GM21786 (cell line): ENCODE data around the gene ASPN.

ENCODE experiments used
- ATAC-seq: cut with Tn5 transposase; IDR thresholded peaks from one replicate; pipeline ENCODE4 v1.9.1; 2021; ENCODE audit not compliant: unreplicated experiment

Gene ASPN

DNA sequence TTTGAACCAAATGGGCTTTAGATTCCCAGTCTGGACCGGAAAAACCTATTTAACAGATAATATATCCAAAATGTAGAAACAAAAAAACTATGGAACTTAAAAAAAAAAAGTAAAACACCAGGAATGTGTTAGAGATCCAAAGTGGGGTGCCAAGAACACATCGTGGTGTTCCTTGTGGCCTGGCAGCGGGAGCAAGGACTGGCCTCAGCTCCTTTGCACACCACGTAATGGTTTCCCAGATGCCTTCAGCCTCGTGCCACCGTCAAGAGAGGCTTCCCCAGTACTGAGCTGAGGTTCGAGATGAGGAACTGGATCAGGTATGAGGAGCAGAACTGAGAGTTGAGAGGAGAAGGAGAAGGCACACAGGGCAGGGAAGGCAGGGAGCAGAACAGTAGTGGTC is 3.5 kb downstream of the ASPN start:
- ATAC-seq = no peak

DNA sequence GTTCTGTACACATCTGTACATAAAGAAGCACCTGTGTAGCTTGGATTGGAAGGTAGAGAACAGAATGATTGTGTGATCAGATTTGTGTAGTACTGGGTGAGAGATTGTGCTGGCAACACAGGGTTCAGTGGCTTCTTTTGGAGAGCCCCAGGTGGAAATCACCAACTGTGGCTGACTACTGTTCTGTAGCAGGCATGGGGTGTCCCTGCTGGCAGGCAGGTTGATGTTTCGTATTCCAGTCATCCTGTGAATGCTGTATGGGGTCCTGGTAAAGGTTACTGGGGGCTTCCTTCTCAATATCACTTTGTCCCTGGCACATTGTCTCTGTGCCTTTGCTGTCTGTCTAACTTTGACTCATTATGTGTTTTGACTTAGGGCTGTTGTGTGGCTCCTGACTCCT is 5.3 kb downstream of the ASPN start:
- ATAC-seq = no peak

DNA sequence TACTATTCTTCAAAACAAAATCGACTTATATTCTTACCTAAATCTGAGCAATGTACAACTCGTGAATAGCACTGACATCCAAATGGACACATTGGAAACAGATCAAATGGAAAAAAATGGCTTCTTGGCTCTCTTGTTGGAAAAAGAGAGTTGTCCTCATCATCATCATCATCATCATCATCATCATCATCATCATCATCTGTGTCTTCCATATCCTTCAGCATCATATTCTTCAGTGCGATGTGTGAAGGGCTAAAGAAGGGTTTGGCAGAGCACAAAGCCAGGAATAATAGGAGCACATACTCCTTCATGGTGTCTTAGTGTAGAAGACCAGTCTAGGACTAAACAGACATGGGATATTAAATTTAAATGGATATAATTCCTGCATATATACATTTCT is 7.7 kb downstream of the ASPN start:
- no peak for ATAC-seq

- no peak for ATAC-seq
Measured at GRCh38 chr9:92468206-92468605, 14.1 kb downstream of the ASPN start.

- ATAC-seq = no peak
Measured at GRCh38 chr9:92467511-92467910, 14.8 kb downstream of the ASPN start.

- ATAC-seq = no peak
Measured at GRCh38 chr9:92467041-92467440, 15.3 kb downstream of the ASPN start.

- ATAC-seq = no peak
Measured at GRCh38 chr9:92463984-92464383, 18.3 kb downstream of the ASPN start.

- ATAC-seq = no peak
Measured at GRCh38 chr9:92463387-92463786, 18.9 kb downstream of the ASPN start.

DNA sequence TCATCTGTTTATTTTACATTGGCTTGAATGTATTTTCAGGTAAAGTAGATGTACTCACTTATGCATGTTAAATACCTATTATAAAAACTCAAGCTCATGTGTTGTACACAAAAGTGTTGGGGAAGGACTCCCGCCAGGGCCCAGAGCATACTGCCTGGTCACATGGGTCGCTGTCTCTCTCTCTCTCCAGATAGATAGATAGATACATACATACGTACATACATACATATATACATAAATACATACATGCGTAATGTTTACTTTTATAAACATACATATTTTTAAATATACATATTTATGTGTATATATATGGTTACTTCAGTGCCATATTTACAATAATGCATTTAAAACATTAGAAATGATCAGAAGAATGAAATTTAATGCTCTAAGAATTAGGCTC is 24.7 kb downstream of the ASPN start:
- no peak for ATAC-seq

DNA sequence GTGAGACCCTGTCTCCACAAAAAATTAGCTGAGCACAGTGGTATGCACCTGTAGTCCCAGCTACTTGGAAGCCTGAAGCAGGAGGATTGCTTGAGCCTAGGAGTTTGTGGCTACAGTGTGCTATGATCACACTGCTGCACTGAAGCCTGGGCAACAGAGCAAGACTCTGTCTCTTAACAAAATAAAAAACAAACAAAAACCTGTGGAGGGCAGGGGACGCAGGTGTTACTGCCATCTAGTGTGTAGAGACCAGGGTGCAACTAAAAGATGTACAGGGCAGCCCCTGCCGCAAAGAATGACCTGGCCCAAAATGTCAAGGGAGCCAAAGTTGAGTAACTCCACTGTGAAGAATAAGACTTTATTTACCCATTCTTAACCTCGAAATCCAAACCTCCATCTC is 27.1 kb downstream of the ASPN start:
- no peak for ATAC-seq

- no peak for ATAC-seq
Measured at GRCh38 chr9:92446536-92446935, 35.8 kb downstream of the ASPN start.

DNA sequence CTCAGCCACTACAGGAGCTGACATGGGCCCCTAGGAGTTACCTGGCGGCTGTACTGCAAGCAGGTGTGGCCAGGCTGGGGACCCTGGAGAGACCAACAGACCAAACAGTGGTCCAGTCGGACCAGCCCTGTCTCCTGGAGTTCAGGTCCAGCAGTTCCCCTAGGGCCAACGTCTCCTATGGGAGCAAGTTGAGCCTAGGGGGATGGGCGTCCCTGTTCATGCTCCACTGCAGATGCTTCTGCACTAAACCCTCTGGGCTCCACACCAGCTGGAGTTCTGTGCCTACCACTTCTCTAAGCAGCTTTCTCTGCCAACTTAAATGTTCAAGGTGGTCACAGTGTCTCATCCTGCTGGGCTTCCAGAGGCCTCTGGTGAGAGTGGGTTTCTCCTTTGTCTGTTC is 37.5 kb downstream of the ASPN start:
- no peak for ATAC-seq

DNA sequence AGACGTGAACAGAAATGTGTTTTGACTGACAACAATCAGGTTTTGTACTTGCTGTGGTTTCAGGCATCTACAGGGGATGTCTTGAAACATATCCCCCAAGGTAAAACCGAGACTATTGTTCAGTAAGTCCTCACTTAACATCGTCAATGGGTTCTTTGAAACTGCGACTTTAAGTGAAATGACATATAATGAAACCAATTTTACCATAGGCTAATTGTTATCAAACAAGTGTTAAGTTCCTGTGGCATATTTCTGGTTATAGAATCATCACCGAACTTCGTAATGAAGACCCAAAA is 41.6 kb downstream of the ASPN start:
- no peak for ATAC-seq

GRCh38 chr9:92439921-92440750 is 42.2 kb downstream of the ASPN start:
- ATAC-seq = no peak

DNA sequence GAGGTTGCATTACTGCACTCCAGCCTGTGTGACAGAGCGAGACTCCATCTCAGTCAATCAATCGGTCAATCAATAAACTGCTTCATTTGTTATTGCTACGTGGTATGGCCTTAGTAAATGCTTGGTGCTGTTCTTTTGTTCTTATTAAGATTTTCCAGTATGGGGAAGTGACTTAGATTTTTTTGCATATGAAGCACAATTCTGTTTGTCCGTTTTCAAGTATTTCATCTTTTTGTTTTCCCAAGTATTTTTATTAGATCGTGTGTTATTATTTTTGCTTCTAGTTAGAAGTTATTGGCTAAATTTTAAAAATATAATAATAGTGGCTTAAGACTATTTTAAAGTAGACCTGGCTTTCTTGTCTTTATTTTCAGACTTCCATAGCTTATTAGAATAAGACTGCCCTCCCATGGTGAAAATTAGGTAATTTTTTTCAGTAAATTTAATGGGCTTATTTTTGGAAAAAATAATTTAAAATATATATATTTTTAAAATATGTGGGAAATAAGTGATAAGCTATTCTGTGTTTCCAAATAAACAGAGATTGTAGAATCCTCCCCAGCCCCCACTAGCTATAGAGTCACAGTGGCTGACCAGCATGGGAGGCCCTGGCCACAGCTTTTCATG is 43.3 kb downstream of the ASPN start:
- no peak for ATAC-seq

GRCh38 chr9:92435263-92435662 is 47.0 kb downstream of the ASPN start:
- ATAC-seq = no peak

DNA sequence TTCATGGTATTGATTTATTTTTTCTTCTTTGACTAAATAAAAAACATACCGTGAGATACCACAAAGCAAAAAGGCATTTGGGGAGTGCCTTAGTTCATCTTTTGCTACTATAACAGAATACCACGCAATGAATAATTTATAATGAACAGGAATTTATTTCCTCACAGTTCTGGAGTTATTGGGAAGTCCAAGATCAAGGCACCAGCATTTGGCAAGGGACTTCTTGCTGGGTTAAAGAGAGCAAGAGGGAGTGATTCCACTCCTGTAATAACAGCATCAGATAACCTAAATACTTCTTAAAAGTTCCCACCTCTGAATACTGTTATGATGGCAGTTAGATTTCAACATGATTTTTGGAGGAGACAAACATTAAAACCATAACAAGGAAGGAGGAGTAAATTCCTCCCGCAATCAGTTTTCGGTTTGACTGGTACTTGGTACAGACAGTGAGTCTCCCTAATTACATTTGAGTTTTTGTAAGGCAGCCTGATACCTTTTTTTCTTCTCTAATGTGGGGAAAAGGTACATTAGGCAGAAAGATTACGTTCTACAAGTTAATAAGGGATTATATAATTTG is 49.2 kb downstream of the ASPN start:
- ATAC-seq = no peak

DNA sequence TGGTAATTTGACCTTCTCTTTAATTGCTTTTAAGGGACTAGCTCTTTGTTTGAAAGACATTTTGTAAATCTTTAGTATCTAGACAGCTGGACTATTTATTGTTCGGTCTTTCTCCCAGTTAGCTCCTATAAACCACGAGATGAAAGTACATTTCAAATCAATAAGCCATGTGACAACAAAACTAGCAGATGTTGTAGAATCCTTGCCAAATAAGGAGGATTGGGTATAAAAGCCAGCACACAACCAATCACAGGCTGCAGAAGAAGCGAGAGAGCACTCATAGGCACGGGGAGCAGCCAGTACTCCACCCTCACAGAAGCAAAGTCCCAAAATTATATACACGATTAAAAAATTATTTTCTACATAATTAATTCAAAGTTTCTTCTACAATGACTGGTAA is 50.0 kb downstream of the ASPN start:
- ATAC-seq = no peak

DNA sequence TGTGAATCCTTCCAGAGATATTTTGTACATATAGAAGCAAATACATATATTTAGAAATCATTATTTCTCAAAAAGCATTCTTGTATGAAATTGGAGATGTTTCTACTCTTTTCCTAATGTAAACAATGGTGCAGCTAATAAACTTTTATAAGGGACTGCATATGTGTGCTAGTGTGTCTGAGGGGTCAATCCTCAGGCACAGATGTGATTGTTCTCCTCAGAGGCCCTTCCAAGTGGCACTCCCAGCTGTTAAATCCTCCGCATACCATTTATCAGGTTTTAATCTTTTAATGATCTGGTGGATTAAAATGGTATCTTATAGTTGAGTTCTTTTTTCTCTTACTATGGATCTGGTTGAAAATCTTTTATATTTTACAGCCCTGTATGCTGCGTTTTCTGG is 52.5 kb downstream of the ASPN start:
- ATAC-seq = no peak

- no peak for ATAC-seq
Measured at GRCh38 chr9:92426501-92427145, 55.7 kb downstream of the ASPN start.

DNA sequence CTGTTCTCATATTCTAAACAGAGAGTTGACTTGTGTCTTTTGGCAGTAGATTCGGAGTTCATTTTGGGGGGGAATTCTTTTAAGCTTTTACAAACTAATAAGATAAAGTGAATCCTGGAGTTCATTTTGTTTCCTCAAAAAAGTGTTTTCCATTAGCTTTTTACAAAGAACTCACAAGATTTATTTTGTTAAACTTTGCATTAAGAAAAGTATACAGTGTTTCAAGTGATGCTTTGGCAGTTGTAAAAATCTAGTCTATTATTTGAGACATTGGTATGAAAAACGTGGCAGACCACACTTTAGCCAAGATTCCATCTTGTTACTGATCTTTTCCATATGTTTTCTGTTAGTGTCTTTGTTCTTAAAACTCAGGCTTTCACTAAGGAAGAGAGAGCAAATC is 56.8 kb downstream of the ASPN start:
- ATAC-seq = no peak

DNA sequence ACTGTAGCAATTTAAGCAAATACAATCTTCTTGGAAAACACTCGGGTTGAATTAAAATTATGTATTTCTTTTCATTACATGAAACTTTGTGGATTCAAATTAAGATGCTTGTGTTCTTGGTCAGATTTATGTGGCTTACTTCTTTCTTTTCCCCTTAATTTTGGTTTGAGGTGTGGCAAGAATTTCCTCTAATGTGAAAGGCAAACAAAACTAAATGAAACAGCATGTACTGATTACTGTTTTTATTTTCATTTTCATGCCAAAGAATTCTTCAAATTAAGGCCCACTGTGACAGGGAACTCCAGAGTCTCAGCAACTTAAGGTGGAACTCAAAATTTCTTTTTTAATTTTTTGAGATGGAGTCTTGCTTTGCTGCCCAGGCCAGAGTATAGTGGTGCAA is 58.0 kb downstream of the ASPN start, which contains the start of gene OMD:
TSS of gene OMD (minus strand) at position 132 of the 400 bp plus-strand sequence. CDS start 6,913 bp downstream, outside the sequence.
- ATAC-seq = no peak
